ENCODE results near the gene SKA3.
"Not testable (repeated sequence)": the region's sequence is repeated elsewhere in the genome, so short reads cannot be mapped to it uniquely, and the experiment has no call there.

SKA3 gene

DNA sequence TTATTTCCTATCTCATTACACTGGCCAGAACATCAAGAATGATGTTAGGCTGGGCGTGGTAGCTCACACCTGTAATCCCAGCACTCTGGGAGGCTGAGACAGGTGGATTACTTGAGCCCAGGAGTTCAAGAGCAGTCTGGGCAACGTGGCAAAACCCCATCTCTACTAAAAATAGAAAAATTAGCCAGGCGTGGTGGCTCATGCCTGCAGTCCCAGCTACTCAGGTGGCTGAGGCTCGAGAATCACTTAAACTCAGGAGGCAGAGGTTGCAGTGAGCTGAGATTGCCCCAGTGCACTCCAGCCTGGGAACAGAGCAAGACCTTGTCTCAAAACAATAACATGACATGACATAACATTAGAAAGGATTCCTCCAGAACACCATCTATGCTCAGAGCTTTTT, 10.7 kb downstream of the SKA3 start:
- not testable (repeated sequence) for DNase-seq (ENCODE audit: low spot score)

DNA sequence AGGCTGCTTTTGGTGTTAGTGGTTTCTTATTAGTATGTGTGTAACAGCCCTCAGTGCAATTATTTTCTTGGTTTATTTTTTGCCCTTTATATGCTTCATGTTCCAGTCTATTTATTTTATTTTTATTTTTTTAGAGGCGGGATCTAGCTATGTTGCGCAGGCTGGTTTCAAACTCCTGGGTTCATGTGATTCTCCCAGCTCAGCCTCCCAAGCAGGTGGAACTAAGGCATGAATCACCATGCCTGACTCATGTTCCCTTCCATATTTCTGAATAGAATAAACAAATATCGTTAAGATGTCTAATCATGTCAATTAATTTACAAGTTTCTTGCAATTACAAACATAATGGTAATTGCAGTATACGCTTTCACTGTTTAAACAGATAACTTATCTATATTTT, 11.7 kb downstream of the SKA3 start:
- DNase-seq (ENCODE audit: low spot score), result no peak

DNA sequence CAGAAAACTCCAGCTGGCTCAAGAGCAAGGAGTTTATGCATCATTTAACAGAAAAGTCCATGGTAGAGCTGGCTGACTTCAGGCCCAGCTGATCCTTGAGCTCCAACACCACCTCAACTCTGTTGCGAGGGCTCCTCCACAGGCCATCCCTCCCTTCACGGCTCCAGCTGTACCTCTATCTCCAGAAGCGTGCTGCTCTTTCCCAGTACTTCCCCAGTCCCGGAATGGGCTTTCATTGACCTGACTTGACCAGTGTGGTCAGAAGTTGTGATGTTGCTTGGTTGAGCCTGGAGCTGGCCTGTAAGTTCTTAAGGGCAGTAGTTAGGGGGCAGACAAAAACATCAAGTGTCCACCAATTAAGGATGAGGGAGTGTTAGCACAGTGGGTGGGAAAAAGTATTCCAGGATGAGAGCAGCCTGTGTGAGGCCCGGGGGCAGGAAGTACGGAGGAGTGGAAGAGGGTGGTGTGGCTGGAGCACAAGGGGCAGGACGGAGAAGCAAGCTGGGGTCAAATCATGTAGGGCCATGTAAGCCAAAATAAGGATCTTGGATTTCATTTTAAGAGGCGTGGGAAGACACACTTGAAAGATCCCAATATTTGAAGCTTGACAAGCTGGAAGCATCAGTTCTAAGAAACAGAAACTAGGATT, 24.0 kb downstream of the SKA3 start:
- no peak for DNase-seq (ENCODE audit: low spot score)

DNA sequence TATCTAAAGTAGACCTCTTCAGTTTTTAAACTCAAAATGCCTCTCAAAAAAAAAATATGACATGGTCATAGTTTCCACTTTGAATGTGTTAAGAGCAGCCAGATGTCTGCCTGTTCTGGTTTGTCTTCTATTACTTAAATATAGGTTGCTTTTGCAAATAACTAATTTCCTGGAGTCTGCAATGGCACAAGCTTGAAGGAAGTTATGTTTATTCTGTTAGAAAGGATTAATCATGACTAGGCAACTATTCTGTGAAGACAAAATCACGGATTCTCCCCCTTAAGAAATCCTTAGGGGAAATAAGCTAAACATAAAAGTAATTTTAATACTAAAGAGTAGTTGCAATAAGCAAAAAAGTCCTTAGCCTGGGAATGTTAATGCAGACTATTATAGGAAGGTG, 26.3 kb downstream of the SKA3 start:
- DNase-seq (ENCODE audit: low spot score), result no peak

DNA sequence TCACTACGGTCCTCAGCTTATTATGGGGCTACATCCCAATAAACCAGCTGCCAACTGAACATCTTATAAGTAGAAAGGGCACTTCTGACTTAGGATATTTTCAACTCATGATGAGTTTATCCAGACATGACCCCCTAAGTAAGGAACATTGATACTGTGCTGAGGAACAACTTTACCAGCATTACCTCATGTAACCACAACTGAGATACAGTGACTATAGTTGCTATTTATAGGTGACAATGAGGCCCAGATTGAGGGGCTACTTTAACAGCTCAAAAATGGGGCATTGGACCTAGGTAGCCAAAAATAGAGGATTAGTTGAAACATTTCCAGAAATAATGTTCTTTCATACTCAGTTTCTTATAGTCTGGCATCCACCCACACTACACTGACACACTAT, 26.8 kb downstream of the SKA3 start:
- DNase-seq (ENCODE audit: low spot score), result no peak

DNA sequence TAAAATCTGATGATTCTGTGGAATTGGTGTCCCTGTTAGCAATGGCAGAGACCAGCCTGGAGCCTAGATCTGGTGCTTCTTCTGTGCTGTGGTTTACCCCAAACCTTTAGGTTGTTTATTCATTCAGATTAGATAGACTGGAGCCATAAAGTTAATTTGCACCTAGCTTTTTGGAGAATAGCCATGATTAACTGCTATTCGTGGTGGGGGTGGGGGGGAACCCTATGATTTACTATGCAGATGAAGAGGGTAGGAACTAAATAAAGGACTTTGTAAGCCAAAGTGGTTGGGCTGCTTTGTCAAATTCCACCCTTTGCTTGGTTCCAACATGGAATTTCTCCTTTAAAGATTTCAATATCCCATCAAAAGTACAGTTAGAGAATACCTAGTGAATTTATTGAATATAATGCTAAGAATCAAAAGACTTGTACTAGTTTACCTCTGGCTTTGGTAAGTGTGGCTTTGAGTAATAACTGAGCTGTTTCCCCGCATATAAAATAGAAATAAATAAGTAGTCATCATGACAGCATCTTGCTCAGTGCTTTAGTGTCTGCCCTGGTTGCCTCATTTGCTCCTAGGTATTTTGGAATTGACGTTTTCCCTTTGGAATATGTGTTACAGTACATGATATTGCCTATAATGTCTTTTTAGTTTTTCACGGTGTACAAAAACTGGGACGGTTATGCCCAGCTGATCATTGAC, 27.6 kb downstream of the SKA3 start:
- no peak for DNase-seq (ENCODE audit: low spot score)

DNA sequence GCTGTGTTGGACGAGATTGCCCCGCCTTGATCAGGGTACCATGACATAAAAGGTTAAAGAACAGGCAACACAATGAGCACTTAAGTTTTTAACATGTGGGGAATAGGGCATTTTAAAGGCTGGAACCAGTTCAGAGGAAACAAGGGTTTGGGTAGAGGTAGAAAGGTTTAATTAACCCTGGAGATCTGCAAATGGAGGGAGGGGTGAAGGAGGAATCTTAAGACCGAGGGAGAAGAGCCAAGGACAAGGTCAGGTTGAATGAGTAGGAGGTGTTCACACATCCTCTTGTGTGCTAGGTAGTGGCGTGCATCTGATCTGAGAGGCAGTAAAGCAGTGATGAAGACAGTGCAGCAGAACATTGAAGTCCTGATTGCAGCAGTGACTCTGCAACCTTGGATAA, 28.5 kb downstream of the SKA3 start:
- no peak for DNase-seq (ENCODE audit: low spot score)

DNA sequence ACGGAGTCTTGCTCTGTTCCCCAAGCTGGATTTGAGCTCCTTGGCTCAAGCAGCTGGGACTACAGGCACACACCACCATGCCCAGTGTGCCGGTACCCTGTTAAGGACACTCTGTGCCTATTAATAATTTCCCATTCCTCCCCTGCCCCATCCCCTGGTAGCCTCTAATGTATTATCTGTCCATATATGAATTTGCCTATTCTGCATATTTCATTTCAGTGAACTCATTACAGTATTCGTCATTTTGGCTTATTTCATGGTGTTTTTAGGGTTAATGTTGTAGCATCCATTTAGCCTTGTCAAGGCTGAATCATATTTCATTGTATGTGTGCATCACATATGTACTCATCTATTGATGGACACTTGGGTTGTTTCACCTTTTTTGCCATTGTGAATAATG, 33.6 kb downstream of the SKA3 start:
- no peak for DNase-seq (ENCODE audit: low spot score)

DNA sequence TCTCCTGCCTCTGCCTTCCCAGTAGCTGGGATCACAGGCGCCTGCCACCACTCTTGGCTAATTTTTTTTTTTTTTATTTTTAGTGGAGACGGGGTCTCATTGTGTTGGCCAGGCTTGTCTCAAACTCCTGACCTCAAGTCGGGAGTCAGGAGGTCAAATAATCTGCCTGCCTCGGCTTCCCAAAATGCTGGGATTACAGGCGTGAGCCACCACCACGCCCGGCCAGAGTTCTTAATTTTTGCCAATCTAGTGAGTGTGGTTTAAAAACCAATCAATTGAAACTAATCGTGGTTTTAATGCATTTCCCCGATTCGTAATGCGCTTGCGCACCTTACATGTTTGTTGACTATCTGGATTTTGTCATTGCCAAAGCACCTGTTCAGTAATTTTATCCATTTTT, 37.0 kb downstream of the SKA3 start:
- no peak for DNase-seq (ENCODE audit: low spot score)

DNA sequence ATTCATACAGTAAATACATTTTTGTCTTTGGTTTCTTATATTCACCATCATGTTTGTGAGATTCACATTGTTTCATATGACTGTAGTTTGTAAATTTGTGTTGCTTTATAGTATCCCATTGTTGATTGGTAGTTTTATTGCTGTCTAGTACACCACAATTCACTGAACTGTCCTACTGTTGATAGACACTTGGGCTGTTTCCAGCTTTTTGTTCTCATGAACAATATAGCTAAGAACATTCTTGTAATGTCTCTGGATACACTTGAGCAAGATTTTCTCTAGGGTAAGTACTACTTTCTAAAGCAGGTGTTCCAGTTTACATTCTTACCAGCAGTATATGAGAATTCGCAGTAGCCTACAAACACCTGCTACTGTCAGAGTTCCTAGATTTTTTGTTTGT, 37.8 kb downstream of the SKA3 start:
- no peak for DNase-seq (ENCODE audit: low spot score)

DNA sequence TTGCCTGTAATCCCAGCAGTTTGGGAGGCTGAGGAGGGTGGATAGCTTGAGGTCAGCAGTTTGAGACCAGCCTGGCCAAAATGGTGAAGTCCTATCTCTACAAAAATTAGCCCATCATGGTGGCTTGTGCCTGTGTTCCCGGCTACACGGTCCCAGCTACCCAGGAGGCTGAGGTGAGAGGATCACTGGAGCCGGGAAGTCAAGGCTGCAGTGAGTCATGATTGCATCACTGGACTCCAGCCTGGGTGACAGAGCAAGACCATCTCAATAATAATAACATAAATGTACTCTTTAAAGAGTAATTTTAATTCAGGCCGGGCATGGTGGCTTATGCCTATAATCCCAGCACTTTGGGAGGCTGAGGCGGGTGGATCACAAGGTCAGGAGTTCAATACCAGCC, 38.7 kb downstream of the SKA3 start:
- no peak for DNase-seq (ENCODE audit: low spot score)

DNA sequence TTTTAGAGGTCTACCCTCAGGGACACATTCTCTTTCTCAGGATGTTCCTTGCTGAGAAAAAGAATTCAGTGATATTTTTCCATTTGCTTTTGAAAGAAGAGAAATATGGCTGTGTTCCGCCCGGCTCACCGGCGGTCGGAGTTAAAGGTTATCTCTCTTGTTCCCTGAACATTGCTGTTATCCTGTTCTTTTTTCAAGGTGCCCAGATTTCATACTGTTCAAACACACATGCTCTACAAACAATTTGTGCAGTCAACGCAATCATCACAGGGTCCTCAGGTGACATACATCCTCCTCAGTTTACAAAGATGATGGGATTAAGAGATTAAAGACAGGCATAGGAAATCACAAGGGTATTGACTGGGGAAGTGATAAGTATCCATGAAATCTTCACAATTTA, 40.5 kb downstream of the SKA3 start:
- DNase-seq (ENCODE audit: low spot score), result not testable (repeated sequence)

DNA sequence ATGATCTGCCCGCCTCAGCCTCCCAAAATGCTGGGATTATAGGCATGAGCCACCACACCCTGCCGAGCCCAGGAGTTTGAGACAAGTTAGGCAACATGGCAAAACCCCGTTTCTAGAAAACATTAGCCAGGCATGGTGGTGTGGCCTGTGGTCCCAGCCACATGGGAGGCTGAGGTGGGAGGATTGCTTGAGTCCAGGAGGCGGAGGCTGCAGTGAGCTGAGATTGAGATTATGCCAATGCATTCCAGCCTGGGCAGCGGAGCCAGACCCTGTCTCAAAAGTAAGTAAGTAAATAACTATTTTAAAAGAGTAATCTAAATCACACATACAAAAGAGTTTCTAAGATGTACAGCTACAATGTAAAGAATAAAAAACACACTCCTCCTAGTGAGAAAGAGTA, 41.9 kb downstream of the SKA3 start:
- no peak for DNase-seq (ENCODE audit: low spot score)

DNA sequence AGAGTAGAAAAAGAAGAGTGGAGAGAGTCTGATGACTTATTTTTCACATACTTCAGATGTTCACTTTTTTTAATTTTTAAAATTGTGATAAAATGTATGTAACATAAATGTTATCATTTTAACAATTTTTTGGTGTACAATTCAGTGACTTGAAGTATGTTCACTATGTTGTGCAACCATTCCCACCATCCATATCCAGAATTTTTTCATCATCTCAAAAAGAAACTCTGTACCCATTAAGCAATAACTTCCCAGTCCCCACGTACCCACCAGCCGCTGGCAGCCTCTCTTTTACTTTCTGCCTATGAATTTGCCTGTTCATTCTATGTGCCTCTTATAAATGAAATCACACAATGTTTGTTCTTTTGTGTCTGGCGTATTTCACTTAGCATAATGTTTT, 43.3 kb downstream of the SKA3 start:
- DNase-seq (ENCODE audit: low spot score), result no peak

DNA sequence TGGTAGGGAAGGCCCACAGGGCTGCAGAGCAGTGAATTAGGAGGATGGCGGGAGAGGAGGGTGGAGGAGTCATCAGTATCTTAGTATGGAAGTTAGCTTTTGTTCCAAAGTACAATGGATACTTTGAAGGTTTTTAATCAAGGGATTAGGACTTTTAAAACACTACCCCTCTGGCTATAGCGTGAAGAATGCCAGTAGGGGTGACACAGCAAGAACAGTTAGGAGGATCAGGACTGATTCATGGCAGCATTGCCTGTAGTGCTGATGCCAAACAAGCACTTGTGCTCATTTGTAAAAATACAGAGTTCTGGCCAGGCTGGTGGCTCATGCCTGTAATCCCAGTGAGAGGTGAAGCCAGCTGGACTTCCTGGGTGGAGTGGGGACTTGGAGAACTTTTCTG, 46.2 kb downstream of the SKA3 start:
- DNase-seq (ENCODE audit: low spot score), result no peak

DNA sequence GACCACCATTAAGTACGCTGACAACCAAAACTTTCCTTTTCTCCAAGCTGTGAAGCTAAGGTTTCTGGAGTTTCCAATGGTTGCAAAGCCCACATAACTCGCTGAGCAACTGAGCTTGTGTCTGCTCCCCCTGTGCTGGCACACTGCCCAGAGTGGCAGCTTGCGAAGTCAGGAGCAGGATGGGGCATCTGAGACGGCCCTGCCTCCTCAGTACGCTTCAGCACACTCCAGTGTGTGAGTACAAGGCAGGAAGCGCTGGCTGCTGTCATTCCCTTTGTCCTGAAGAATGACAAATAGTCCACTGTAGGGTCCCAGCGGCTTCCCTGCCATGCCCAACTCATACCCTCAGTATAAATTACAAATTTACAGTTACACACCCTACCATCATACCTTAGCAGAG, 51.5 kb downstream of the SKA3 start:
- no peak for DNase-seq (ENCODE audit: low spot score)

DNA sequence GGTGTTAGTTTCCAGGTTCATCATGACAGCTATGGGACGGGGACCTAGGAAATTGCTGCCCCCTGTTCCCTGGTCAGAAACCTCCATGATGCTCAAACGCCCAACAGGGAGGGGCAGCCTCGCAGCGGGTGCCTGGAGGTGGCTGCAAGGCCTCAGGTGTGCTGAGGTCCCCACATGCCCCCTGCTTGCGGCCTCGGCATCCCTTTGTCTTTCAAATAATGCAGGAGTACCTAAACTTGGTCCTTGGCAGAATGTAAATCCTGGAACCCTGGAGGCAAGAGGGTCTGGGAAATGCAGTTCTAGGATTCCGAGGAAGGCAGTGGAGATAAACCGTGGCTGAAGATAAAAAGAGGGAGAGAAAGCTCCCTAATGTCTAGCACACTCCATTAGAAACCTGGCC, 52.4 kb downstream of the SKA3 start:
- DNase-seq (ENCODE audit: low spot score), result no peak

DNA sequence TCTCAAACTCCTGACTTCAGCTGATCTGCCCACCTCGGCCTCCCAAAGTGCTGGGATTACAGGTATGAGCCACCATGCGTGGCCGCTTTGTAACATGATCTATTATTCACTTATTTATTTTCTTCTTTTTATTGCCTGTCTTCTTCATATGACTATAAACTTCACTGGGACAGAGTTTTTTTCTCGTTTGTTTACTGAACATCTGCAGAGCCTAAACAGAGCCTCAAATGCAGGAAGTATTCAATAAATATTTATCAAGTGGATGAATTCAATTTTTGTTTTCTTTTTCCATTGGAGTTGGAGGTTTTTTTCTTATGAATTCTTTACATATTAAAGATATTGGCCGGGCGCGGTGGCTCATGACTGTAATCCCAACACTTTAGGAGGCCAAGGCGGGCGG, 54.7 kb downstream of the SKA3 start:
- DNase-seq (ENCODE audit: low spot score), result no peak

DNA sequence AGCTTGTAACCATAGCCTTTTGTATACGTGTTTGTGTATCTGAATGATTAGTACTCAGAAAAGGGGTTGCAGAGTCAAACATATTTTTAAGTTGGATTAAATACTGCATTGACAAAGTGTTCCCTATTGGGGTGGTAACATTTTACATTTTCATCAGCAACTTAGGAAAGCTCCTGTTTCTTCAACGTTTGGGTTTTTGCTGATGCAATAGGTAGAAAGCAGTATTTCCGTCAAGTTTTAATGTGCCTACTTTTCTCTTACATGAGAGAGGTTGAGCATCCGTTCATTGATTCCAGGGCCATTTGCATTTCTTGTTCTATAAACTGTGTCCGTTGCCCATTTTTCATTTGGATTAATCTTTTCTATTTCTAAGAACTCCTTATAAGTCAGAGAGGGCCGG, 56.2 kb downstream of the SKA3 start:
- DNase-seq (ENCODE audit: low spot score), result no peak

DNA sequence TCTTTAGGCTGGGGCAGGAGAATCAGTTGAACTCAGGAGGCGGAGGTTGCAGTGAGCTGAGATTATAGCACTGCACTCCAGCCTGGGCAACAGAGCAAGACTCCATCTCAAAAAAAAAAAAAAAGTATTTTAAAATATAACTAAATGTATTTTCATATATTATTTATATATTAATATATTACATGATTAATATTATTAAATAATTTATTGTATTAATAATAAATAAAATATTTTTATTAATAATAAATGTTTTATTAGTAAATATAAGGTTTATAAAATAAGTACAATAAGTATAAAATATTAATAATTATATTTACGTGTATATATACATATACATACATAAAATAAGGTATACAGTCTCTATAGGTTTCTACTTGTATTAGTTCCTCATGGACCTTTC, 56.8 kb downstream of the SKA3 start:
- DNase-seq (ENCODE audit: low spot score), result no peak

DNA sequence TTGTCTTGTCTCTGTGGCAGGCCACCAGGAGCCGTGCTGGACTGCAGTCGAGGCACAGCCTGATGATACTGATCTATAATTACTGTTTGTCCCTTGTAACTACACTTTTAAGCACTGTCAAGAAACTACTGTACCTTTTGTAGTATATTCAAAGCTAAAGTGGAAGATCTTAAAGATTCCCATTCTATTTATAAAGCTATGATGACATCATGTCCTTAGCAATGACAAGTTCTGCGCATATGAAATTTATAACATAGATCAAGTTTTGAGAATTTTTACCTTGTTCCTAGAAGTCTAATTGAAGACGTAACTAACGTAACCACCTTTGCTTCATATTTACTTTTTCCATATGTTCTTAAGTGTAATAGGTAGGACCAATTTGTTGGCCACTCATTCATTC, 58.2 kb downstream of the SKA3 start:
- DNase-seq (ENCODE audit: low spot score), result no peak

DNA sequence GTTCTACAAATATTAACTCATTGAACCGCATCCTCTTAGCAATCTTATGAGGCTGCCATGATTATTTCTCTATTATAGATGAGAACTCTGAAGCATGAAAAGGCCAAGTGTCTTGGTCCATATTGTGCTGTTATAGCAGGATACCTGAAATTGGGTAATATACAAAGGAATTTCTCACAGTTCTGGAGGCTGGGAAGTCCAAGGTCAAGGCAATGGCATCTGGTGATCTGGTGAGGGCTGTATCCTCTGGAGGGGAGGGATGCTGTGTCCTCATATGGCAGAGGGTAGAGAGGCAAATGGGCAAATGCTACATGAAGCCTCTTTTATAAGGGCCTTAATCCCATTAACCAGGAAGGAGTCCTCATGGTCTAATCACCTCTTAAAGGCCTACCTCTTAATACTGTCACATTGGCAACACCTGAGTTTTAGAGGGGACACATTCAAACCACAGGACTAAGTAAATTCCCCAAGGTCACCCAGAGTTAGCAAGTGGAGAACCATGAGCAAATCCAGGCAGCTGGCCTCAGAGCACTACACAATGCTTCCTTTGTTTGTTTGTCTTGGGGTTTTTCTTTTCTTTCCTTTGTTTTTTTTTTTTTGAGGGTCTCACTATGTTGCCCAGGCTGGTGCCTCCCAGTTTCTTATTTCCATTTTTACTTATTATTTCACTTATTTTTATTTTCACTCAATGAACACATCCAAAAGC, 59.1 kb downstream of the SKA3 start:
- no peak for DNase-seq (ENCODE audit: low spot score)

DNA sequence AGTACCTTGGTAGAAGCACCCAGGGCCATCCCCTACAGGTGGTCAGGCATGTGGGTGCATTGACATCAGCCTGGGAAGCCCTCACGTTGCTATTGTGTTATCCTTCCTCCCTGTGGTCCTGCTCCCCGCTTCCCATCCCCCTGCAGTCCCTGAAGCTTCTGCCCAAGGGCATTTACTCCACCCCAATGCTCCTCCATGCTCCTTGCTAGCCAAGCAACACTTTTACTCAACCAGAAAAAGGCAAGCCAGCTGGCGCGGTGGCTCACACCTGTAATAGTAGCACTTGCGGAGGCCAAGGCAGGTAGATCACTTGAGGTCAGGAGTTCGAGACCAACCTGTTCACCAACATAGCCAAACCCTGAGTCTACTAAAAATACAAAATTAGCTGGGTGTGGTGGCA, 60.2 kb downstream of the SKA3 start:
- no peak for DNase-seq (ENCODE audit: low spot score)

DNA sequence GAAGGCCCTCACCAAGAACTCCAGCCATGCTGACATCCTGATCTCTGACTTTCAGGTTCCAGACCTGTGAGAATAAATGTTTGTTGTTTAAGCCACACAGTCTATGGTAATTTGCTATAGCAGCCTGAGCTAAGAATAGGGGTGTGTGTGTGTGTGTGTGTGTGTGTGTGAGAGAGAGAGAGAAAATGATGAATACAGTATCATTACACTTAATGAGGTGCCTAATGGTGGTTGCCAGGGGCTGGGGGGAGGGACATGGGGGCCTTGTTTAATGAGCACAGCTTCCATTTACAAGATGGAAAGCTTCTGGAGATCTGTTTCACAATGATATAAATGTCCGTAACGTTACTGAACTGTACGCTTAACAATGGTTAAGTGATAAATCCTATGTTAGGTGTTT, 61.1 kb downstream of the SKA3 start:
- no peak for DNase-seq (ENCODE audit: low spot score)
